ENCODE data around the gene CNN3. TPM values are rescaled to one million over a fixed set of nuclear protein-coding genes. Genes with fewer than 3 reads are reported as not detected.

The CNN3 gene
- total and polyA plus RNA-seq, 2 donors (not counting 3 experiments of a cell fraction or from before 2014, with no cell fraction given): 174 to 392 TPM

DNA sequence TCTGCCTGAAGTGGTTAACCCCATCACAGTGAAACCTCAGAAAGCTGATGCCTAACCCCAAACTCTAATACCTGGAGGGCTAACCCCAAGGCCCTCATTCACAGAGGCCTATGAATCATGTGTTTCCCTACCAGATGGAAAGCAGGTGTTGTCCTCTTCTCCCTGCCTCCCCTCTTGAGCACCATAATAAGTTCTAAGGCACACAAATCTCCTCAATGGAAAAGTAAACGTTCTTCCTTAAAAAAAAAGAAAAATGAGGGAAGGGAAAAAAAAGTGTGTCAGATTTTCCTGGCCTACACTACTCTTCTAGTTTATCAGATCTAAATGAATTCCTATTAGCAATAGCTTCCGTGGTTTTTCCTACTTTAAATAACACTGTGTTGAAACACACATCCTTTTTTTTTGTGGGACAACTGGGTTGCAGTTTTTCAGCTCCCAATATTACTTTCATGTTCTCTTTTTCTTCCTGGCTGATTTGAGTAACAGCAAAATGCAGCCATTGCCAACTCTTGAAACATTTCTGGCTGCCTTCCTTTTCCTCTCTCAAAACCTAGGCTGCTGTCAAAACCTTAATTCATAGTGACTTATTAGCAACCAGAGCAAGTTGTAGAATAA lies 63.5 kb downstream of the CNN3 start:
- FAIRE-seq: no peak
- H3K36me3 ChIP-seq (ENCODE audit: control insufficient read depth in 2 of 2, extremely low read depth in 1 of 2, insufficient read depth in 2 of 2, low read length in 2 of 2): no peaks in the 10 kb centered on the region
- ChIA-PET POLR2A (no interaction called here), CTCF (interaction anchor here (0.7 to 5.8 kb wide), 11 partner anchors 9 to 180 kb away, joined by 3 to 67 read pairs (median 5); no protein-coding TSS in a partner anchor)
- no peaks in the 10 kb centered on the region for H4K20me1 ChIP-seq (replicated peaks; ENCODE audit: control insufficient read depth, extremely low read depth, insufficient read depth, low read length)
- intact Hi-C loops (cut with micrococcal nuclease): loop anchor here (1.0 kb wide), 1 partner anchor 8 kb away; no protein-coding TSS in a partner anchor
- H3K79me2 ChIP-seq (ENCODE audit: control insufficient read depth, insufficient read depth, low read length): no peaks in the 10 kb centered on the region
- H3K27ac ChIP-seq (ENCODE audit: insufficient read depth, low read depth, low read length): peak overlapping the region; percentile 92
- peaks cover 0 to 1% of the 10 kb centered on the region in 2 experiments for H3K27me3 ChIP-seq (ENCODE audit: control insufficient read depth in 2 of 2, insufficient read depth in 2 of 2, low read length in 2 of 2)
- dilution Hi-C loops (cut with MboI; ENCODE audit: extremely low pct_ligation_motif_present, low sequenced_read_pairs): no loop called here
- TF ChIP-seq MYC (IDR thresholded peaks at IDR 0.05; ENCODE audit: low read depth, low read length) (no peak), POLR2A (IDR thresholded peaks at IDR 0.05; ENCODE audit: low read depth, low read length) (no peak), JUN (IDR thresholded peaks at IDR 0.05; ENCODE audit: borderline replicate concordance, insufficient read depth, insufficient read length, low read depth) (peak; percentile 69), POLR2AphosphoS5 (IDR thresholded peaks at IDR 0.05; ENCODE audit: insufficient read depth, low read depth, low read length) (peak; percentile 53), FOS (IDR thresholded peaks at IDR 0.05; ENCODE audit: borderline replicate concordance, insufficient read depth, low read length) (no peak), EZH2 (IDR thresholded peaks at IDR 0.05; ENCODE audit: borderline replicate concordance, low read depth, low read length, severe bottlenecking) (no peak), GATA2 (IDR thresholded peaks at IDR 0.05; ENCODE audit: insufficient read depth, insufficient read length, low read depth, low read length) (peak; percentile 84)
- TF ChIP-seq, protein P1, sequence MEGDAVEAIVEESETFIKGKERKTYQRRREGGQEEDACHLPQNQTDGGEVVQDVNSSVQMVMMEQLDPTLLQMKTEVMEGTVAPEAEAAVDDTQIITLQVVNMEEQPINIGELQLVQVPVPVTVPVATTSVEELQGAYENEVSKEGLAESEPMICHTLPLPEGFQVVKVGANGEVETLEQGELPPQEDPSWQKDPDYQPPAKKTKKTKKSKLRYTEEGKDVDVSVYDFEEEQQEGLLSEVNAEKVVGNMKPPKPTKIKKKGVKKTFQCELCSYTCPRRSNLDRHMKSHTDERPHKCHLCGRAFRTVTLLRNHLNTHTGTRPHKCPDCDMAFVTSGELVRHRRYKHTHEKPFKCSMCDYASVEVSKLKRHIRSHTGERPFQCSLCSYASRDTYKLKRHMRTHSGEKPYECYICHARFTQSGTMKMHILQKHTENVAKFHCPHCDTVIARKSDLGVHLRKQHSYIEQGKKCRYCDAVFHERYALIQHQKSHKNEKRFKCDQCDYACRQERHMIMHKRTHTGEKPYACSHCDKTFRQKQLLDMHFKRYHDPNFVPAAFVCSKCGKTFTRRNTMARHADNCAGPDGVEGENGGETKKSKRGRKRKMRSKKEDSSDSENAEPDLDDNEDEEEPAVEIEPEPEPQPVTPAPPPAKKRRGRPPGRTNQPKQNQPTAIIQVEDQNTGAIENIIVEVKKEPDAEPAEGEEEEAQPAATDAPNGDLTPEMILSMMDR (IDR thresholded peaks at IDR 0.05; ENCODE audit: extremely low read depth in 1 of 2, insufficient read depth in 1 of 2, low read depth in 1 of 2, low read length in 2 of 2): no peak
- no peaks in the 10 kb centered on the region for H3K9me1 ChIP-seq (replicated peaks; ENCODE audit: control insufficient read depth, extremely low read depth, insufficient read depth, low read length)
- peak overlapping the region; percentile 71 for H3K9ac ChIP-seq (replicated peaks; ENCODE audit: extremely low read depth, insufficient read depth, low read length)
- DNase-seq (ENCODE audit: low read depth, low spot score): peak; percentile 94
- peaks cover 33% of the 10 kb centered on the region for H3K4me1 ChIP-seq (ENCODE audit: control insufficient read depth, extremely low read depth, insufficient read depth, low read length)
- H3K9me3 ChIP-seq (replicated peaks; ENCODE audit: control insufficient read depth, insufficient read depth, low read length): no peaks in the 10 kb centered on the region
- peak overlapping the region in 1 of 3 experiments; percentile 47 for H3K4me3 ChIP-seq (replicated peaks in 1 of 3; ENCODE audit: insufficient read depth in 1 of 3, low read depth in 1 of 3, low read length in 3 of 3)
- H3K4me2 ChIP-seq (ENCODE audit: insufficient read depth, low read length): peak overlapping the region; percentile 85
- no TSS peak for BruUV-seq (replicated peaks)
- no peak overlapping the region for H2AFZ ChIP-seq (ENCODE audit: low read depth, low read length)

Measured in endothelial cell of umbilical vein (primary cell).